Skeletal muscle tissue (tissue), 4 donors: ENCODE results near the gene IPCEF1. TPM values are rescaled to one million over a fixed set of nuclear protein-coding genes. Genes with fewer than 3 reads are reported as not detected.

Experiments
- H3K27ac ChIP-seq: one replicate; pipeline ENCODE4 v1.7.0; 2013; ENCODE audit warnings: mild to moderate bottlenecking, low read depth, low read length, inconsistent platforms
- H3K27me3 ChIP-seq, 3 donors: one replicate each; pipeline ENCODE4 v1.7.0; 2013; ENCODE audit warnings: low read length in 3 of 3; ENCODE audit not compliant: control insufficient read depth in 3 of 3, insufficient read depth in 3 of 3
- H3K36me3 ChIP-seq, 3 donors: one replicate each; pipeline ENCODE4 v1.7.0; 2013; ENCODE audit warnings: low read length in 3 of 3; ENCODE audit not compliant: control insufficient read depth in 3 of 3, insufficient read depth in 3 of 3
- H3K4me1 ChIP-seq, 3 donors: one replicate each; pipeline ENCODE4 v1.7.0; 2013; ENCODE audit warnings: low read length in 3 of 3, mild to moderate bottlenecking in 3 of 3; ENCODE audit not compliant: control insufficient read depth in 3 of 3, insufficient read depth in 3 of 3
- H3K4me3 ChIP-seq, 3 donors: one replicate each; pipeline ENCODE4 v1.7.0; 2013; ENCODE audit warnings: low read length in 3 of 3
- H3K9ac ChIP-seq, 3 donors: one replicate each; pipeline ENCODE4 v1.7.0; 2013; ENCODE audit warnings: low read length in 3 of 3, mild to moderate bottlenecking in 3 of 3, moderate library complexity in 2 of 3, low read depth in 1 of 3
- H3K9me3 ChIP-seq, 3 donors: one replicate each; pipeline ENCODE4 v1.7.0; 2013; ENCODE audit warnings: low read length in 3 of 3; ENCODE audit not compliant: control insufficient read depth in 3 of 3
- total RNA-seq: library from RNA; depleted of rRNA; stranded (reverse); fragments of >200 nt; gene quantifications from one replicate; pipeline ENCODE4 v1.2.3, GENCODE V29; 2014
- donor health status: Osteomylitis.

Gene IPCEF1
- total RNA-seq, 1 donor from 2014 or later = 2.1 TPM

DNA sequence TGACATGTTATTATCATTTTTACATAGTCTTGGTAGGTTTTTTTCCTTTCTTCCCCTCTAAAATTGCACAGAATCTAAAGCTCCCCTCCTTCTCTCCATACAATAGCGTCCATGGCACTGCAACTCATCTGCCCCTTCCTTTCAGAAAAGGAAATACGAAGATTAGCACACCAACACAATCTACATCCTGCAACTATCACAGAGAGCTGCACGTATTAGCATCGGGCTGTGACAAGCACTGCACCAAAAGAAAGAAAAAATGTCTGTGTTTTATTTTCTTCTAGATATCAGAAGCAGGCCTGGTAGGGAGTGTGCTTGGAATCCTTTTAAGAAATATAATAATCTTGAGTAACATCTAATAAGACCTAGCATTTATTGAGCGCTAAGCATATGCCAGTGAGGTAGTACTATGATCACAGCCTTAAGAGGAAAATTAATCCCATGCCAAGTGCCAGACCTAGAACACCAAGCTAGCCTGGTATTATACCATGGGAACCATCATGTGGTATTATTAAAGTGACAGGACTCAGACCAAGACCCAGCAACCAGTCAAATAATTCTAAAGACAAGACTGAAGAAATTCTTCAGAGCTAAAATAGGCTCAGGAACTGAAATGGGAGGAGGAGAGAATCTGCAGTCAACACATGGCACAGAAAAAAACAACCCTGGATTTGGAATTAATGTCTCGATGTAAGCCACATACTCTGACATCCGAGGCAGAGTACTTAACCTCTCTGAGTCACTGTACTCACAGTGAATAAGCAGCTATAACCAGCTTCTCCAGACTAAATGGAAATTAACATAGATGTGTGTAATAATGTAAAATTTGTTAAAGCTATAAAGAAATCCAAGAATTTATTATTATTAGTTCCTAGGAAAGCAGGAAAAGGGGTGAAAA is 124.3 kb downstream of the IPCEF1 start:
- no peak overlapping the region for H3K4me3 ChIP-seq
- no peak overlapping the region for H3K9ac ChIP-seq

DNA sequence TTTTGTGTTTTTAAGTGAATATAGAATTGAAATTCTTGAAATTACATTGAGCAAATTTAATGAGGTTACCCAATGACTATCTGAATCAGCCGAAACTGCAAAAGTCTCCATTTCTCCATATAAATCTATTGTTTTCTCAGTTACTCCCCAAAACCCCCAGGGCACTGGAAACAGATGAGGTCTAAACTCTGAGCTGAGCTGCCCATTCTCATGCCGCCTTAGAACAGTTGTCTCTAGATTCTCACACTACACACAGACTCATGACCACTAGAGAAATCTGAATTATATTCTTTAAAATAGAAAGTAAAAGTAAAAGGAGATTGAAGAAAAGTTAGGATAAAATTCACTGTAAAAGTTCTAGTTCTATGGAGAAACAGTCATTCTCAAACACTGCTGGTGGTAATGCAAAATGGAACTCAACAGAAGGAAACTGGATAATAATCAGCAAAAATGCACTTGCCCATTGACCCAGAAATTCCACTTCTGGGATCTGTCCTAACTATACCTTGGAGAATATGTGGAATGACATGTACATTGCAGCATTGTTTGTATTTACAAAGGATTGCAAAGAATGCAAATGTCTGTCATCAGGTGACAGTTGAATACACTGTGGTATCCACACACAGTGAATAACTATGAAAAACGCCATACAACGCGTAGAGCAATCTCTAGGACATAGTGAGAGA is 125.5 kb downstream of the IPCEF1 start:
- Histone ChIP-seq H3K9me3 (no peaks in the 10 kb centered on the region), H3K4me3 (no peak overlapping the region), H3K4me1 (no peaks in the 10 kb centered on the region), H3K27me3 (no peaks in the 10 kb centered on the region), H3K36me3 (no peaks in the 10 kb centered on the region), H3K27ac (no peak overlapping the region), H3K9ac (no peak overlapping the region)

More for the DNA sequence above, 124.3 kb downstream of the IPCEF1 start:
- Histone ChIP-seq H3K27me3 (no peaks in the 10 kb centered on the region), H3K27ac (no peak overlapping the region), H3K4me1 (no peaks in the 10 kb centered on the region), H3K36me3 (no peaks in the 10 kb centered on the region), H3K9me3 (no peaks in the 10 kb centered on the region)

DNA sequence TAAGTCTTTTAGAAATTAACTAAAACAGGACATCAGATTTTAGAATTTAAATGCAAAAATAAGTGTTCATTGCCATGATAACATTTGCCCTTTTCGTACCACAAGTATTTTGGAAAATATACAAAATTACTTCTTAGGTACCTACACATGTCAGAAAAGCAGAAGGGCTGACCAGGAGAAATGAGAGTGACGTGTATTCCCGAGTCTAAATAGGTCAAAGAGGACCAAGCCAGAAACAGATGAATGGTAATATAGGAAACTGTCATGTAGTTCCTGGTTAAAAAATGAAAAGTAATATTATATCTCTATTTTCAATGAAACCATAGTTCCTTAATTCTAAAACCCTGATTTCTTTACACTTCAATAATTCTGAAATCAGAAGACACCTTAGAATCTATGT is 126.2 kb downstream of the IPCEF1 start:
- no peak overlapping the region for H3K4me3 ChIP-seq
- H3K9ac ChIP-seq = no peak overlapping the region
- H3K27ac ChIP-seq = no peak overlapping the region
- H3K36me3 ChIP-seq = no peaks in the 10 kb centered on the region
- H3K4me1 ChIP-seq = no peaks in the 10 kb centered on the region
- no peaks in the 10 kb centered on the region for H3K9me3 ChIP-seq
- H3K27me3 ChIP-seq = no peaks in the 10 kb centered on the region

DNA sequence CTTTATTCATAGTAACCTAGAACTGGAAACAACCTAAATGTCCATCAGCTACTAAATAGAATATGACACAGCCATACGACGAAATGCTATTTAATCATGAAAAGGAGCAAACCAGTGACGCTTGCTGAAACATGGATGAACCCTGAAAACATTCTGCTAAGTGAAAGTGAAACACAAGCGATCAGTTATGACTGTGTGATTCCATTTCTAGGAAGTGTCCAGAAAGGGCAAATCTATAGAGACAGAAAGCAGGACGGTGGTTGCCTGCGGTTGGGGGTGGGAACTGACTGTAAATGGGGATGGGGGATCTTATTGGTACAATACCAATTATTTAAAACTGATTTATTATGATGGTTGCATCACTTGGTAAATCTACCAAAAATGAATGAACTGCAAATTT is 126.8 kb downstream of the IPCEF1 start:
- no peak overlapping the region for H3K27ac ChIP-seq

DNA sequence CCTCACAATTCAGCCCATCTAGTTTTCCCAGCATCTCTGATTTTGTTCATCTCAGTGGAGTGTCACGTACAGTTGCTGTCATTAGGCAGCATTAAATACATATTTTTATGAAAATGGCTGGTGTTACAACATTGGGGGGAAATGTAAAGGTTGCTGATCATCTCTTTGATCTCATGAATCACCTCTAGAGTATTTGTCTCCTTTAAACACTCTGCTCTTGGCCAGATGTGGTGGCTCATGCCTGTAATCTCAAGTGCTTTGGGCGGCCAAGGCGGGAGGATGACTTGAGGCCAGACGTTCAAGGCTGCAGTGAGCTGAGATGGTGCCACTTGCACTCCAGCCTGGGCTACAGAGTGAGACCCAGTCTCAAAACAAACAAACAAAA is 128.1 kb downstream of the IPCEF1 start:
- no peaks in the 10 kb centered on the region for H3K9me3 ChIP-seq

More for the DNA sequence above, 126.8 kb downstream of the IPCEF1 start:
- Histone ChIP-seq H3K27me3 (no peaks in the 10 kb centered on the region), H3K9me3 (no peaks in the 10 kb centered on the region), H3K4me1 (no peaks in the 10 kb centered on the region), H3K36me3 (no peaks in the 10 kb centered on the region), H3K4me3 (no peak overlapping the region), H3K9ac (no peak overlapping the region)

DNA sequence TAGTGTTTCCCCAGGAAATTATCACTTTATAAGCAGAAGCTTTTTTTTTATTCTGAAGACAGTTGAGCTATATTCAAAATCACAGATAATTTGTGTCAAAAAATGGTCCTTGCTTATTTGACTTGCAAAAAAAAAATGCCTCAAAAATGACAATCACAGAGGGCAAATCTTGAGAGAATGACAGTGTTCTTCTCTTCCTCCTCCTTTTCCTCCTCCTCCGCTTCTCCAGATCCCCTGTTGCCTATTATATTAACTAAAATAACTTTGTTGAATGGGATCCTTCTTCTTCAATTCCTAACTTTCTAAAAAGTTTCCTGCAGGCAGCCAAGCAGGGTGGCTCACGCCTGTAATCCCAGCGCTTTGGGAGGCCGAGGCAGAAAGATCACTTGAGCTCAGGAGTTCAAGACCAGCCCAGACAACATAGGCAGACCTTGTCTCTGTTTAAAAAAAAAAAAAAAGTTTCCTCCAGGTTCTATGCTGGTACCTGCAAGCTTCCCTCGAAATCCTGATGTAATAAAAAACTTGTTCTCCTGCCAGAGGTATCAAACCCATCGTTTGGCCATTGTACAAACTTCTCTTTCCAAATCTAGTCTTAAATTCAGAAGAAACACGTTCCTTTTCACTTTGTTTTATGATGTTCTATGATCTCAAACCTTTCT is 128.6 kb downstream of the IPCEF1 start:
- H3K9ac ChIP-seq = no peak overlapping the region
- no peaks in the 10 kb centered on the region for H3K27me3 ChIP-seq
- H3K4me1 ChIP-seq = no peaks in the 10 kb centered on the region
- no peak overlapping the region for H3K27ac ChIP-seq
- H3K36me3 ChIP-seq = no peaks in the 10 kb centered on the region
- no peaks in the 10 kb centered on the region for H3K9me3 ChIP-seq
- H3K4me3 ChIP-seq = no peak overlapping the region

More for the DNA sequence above, 128.1 kb downstream of the IPCEF1 start:
- no peak overlapping the region for H3K4me3 ChIP-seq
- H3K27me3 ChIP-seq = no peaks in the 10 kb centered on the region
- no peaks in the 10 kb centered on the region for H3K4me1 ChIP-seq
- no peaks in the 10 kb centered on the region for H3K36me3 ChIP-seq
- H3K27ac ChIP-seq = no peak overlapping the region
- H3K9ac ChIP-seq = no peak overlapping the region

DNA sequence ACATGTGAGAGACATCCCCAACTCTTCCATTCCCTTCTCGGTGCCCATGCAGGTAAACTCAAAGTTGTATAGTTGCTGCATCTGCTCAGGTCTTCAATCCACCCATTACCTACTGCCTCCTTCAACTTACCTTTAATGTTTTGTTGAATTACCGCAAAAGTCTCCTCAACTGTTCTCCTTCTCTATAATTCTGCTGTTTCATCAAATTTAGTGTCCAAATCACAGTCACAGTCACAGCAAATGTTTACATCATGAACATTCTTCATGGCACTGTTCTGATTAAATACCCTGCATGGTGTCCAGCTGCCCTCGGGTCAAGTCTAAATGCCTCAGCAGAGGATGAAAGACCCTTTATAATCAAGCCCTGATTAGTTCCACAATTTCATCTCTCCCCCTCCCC is 130.1 kb downstream of the IPCEF1 start:
- H3K27ac ChIP-seq = no peak overlapping the region
- H3K36me3 ChIP-seq = no peaks in the 10 kb centered on the region
- H3K4me3 ChIP-seq = no peak overlapping the region
- no peaks in the 10 kb centered on the region for H3K4me1 ChIP-seq
- no peaks in the 10 kb centered on the region for H3K27me3 ChIP-seq
- no peak overlapping the region for H3K9ac ChIP-seq
- H3K9me3 ChIP-seq = no peaks in the 10 kb centered on the region

DNA sequence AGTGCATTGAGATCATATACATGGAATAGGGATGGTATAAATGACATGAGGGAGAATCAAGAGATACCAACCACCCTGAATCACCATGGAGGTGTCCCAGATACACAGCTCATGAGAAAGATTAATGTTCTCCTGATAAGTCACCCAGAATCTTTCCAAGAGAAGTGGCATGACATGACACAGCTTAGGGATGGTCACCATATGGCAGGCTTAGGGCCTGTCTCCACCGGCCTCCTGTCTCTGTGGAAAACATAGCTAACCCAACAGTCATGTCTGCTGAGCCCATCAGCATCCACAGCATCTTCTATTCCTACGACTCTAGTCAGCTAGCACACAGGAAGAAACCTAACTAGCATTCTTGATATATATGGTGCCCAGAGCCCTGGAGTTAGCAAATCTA is 133.3 kb downstream of the IPCEF1 start:
- no peaks in the 10 kb centered on the region for H3K4me1 ChIP-seq
- H3K36me3 ChIP-seq = no peaks in the 10 kb centered on the region
- no peaks in the 10 kb centered on the region for H3K9me3 ChIP-seq

DNA sequence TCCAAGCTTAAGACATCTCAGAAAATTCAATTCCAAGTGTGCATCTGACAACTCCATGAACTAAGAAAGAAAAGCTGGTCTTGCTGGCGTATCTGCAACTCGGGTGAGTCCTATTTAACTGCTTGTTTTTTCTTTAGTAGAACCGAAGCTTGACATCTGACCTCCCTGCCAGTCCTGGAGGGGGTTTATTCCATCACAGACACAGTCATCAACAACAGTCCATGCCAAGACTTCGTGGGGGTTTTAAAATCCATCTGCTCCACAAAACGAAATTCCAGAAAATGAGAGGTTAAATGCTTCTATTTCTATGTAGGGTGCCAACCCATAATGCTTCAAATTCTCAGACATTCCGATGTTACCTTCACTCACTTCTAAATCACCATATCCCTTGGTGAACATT is 133.9 kb downstream of the IPCEF1 start:
- H3K4me3 ChIP-seq = no peak overlapping the region
- no peaks in the 10 kb centered on the region for H3K4me1 ChIP-seq
- no peak overlapping the region for H3K9ac ChIP-seq
- H3K27ac ChIP-seq = no peak overlapping the region
- no peaks in the 10 kb centered on the region for H3K36me3 ChIP-seq
- H3K9me3 ChIP-seq = no peaks in the 10 kb centered on the region
- no peaks in the 10 kb centered on the region for H3K27me3 ChIP-seq

More for the DNA sequence above, 133.3 kb downstream of the IPCEF1 start:
- no peak overlapping the region for H3K4me3 ChIP-seq
- H3K27me3 ChIP-seq = no peaks in the 10 kb centered on the region
- no peak overlapping the region for H3K27ac ChIP-seq
- H3K9ac ChIP-seq = no peak overlapping the region

DNA sequence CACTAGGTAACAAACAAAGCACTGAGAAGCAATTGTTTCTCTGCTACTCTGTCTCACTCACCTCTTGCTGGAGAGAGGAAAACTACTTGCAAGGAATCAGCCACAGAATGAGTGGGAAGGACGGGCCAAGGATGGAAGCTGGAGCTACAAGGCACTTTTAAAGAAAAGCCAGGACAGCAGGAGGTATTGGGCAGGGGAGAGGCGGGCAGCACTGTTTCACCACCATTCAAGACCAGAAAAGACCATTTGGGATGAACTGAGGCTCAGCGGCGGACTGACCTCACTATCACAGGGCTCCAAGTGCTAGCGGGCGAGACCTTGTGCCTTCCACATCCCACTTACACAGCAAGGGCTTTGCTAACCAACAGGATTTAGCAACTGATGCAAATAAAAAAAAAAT is 137.4 kb downstream of the IPCEF1 start:
- Histone ChIP-seq H3K27ac (no peak overlapping the region), H3K9me3 (no peaks in the 10 kb centered on the region), H3K4me1 (no peaks in the 10 kb centered on the region), H3K36me3 (no peaks in the 10 kb centered on the region), H3K9ac (no peak overlapping the region), H3K27me3 (no peaks in the 10 kb centered on the region), H3K4me3 (no peak overlapping the region)
